ENCODE results near the gene C14orf119.
A peak's percentile ranks its signal among the peaks of the same experiment; 100 is the strongest.

Gene C14orf119

GRCh38 chr14:23114669-23115038, 19.3 kb downstream of the C14orf119 start:
- no peaks in the 10 kb centered on the region for H3K9me3 ChIP-seq (ENCODE audit: control insufficient read depth, low read length)
- no peaks in the 10 kb centered on the region for H3K27me3 ChIP-seq (replicated peaks; ENCODE audit: control insufficient read depth, insufficient read depth, low read length)
- H3K4me3 ChIP-seq (ENCODE audit: low read length) = peak overlapping the region; percentile 32
- H3K4me1 ChIP-seq (ENCODE audit: control insufficient read depth, insufficient read depth, low read length) = peaks cover 32% of the 10 kb centered on the region
- no peak overlapping the region for H3K9ac ChIP-seq (ENCODE audit: low read length)
- DNase-seq (ENCODE audit: low read depth) = no peak
- no peaks in the 10 kb centered on the region for H3K36me3 ChIP-seq (ENCODE audit: control insufficient read depth, insufficient read depth, low read length, severe bottlenecking)

GRCh38 chr14:23115039-23115731, 19.9 kb downstream of the C14orf119 start:
- no peaks in the 10 kb centered on the region for H3K9me3 ChIP-seq (ENCODE audit: control insufficient read depth, low read length)
- H3K27me3 ChIP-seq (replicated peaks; ENCODE audit: control insufficient read depth, insufficient read depth, low read length) = no peaks in the 10 kb centered on the region
- no peak overlapping the region for H3K4me3 ChIP-seq (ENCODE audit: low read length)
- peaks cover 32% of the 10 kb centered on the region for H3K4me1 ChIP-seq (ENCODE audit: control insufficient read depth, insufficient read depth, low read length)
- peak; percentile 89 for DNase-seq (ENCODE audit: low read depth)
- no peak overlapping the region for H3K9ac ChIP-seq (ENCODE audit: low read length)
- no peaks in the 10 kb centered on the region for H3K36me3 ChIP-seq (ENCODE audit: control insufficient read depth, insufficient read depth, low read length, severe bottlenecking)

GRCh38 chr14:23115918-23116317, 20.6 kb downstream of the C14orf119 start:
- DNase-seq (ENCODE audit: low read depth) = no peak
- H3K9me3 ChIP-seq (ENCODE audit: control insufficient read depth, low read length) = no peaks in the 10 kb centered on the region
- H3K4me3 ChIP-seq (ENCODE audit: low read length) = no peak overlapping the region
- H3K4me1 ChIP-seq (ENCODE audit: control insufficient read depth, insufficient read depth, low read length) = peaks cover 32% of the 10 kb centered on the region
- no peak overlapping the region for H3K9ac ChIP-seq (ENCODE audit: low read length)
- H3K36me3 ChIP-seq (ENCODE audit: control insufficient read depth, insufficient read depth, low read length, severe bottlenecking) = no peaks in the 10 kb centered on the region
- H3K27me3 ChIP-seq (replicated peaks; ENCODE audit: control insufficient read depth, insufficient read depth, low read length) = no peaks in the 10 kb centered on the region

DNA sequence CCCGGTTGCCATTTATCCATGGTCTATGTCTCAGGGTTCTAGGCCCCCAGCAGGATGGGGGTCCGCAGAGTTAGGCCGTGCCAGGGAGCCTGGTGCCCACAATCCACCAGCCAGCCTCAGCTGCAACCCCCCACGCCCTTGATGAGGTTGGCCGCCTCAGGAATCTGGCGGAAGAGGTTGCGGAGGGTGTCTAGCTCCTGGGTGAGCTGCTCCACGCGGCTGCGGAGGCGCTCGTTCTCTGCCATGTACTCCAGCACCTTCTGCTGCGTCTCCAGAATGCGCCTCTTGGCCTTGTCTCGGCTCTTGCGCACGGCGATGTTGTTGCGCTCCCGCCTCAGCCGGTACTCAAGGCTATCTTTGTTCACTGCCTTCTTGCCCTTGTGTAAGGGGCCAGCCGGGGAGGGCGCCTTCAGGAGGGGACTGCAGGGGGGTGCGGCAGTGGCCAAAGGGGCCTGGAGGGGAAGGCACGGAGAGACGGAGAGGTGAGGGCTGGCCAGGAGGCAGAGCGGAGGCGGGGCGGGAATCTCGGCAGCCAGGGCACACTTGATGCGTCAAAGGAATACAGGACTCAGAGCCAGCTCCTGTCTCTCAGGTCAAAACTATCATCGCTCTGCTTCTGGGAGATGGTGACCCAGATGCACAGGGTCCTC, 22.2 kb downstream of the C14orf119 start:
- no peaks in the 10 kb centered on the region for H3K27me3 ChIP-seq (replicated peaks; ENCODE audit: control insufficient read depth, insufficient read depth, low read length)
- no peaks in the 10 kb centered on the region for H3K9me3 ChIP-seq (ENCODE audit: control insufficient read depth, low read length)
- H3K9ac ChIP-seq (ENCODE audit: low read length) = no peak overlapping the region
- peaks cover 37% of the 10 kb centered on the region for H3K4me1 ChIP-seq (ENCODE audit: control insufficient read depth, insufficient read depth, low read length)
- no peak overlapping the region for H3K4me3 ChIP-seq (ENCODE audit: low read length)
- H3K36me3 ChIP-seq (ENCODE audit: control insufficient read depth, insufficient read depth, low read length, severe bottlenecking) = no peaks in the 10 kb centered on the region
- no peak for DNase-seq (ENCODE audit: low read depth)

GRCh38 chr14:23118506-23119362, 23.4 kb downstream of the C14orf119 start, which contains the start of gene CEBPE:
Gene CEBPE (minus strand): TSS chr14:23119255. CDS start chr14:23119091, 164 bp downstream.
- H3K4me3 ChIP-seq (ENCODE audit: low read length) = no peak within 1 kb of the TSS
- H3K36me3 ChIP-seq (ENCODE audit: control insufficient read depth, insufficient read depth, low read length, severe bottlenecking) = no peaks in the 10 kb centered on the region
- H3K9me3 ChIP-seq (ENCODE audit: control insufficient read depth, low read length) = no peaks in the 10 kb centered on the region
- H3K27me3 ChIP-seq (replicated peaks; ENCODE audit: control insufficient read depth, insufficient read depth, low read length) = no peaks in the 10 kb centered on the region
- H3K9ac ChIP-seq (ENCODE audit: low read length) = no peak within 1 kb of the TSS
- peaks cover 31% of the 10 kb centered on the region for H3K4me1 ChIP-seq (ENCODE audit: control insufficient read depth, insufficient read depth, low read length)
- DNase-seq (ENCODE audit: low read depth) = no peak

- Histone ChIP-seq H3K4me3 (ENCODE audit: low read length) (no peak overlapping the region), H3K9ac (ENCODE audit: low read length) (no peak overlapping the region), H3K9me3 (ENCODE audit: control insufficient read depth, low read length) (no peaks in the 10 kb centered on the region), H3K27me3 (replicated peaks; ENCODE audit: control insufficient read depth, insufficient read depth, low read length) (no peaks in the 10 kb centered on the region), H3K4me1 (ENCODE audit: control insufficient read depth, insufficient read depth, low read length) (peaks cover 31% of the 10 kb centered on the region), H3K36me3 (ENCODE audit: control insufficient read depth, insufficient read depth, low read length, severe bottlenecking) (no peaks in the 10 kb centered on the region)
- no peak for DNase-seq (ENCODE audit: low read depth)
Observed at GRCh38 chr14:23119363-23120327, 24.3 kb downstream of the C14orf119 start.

GRCh38 chr14:23120541-23121251, 25.4 kb downstream of the C14orf119 start:
- no peaks in the 10 kb centered on the region for H3K36me3 ChIP-seq (ENCODE audit: control insufficient read depth, insufficient read depth, low read length, severe bottlenecking)
- H3K9ac ChIP-seq (ENCODE audit: low read length) = no peak overlapping the region
- H3K27me3 ChIP-seq (replicated peaks; ENCODE audit: control insufficient read depth, insufficient read depth, low read length) = no peaks in the 10 kb centered on the region
- DNase-seq (ENCODE audit: low read depth) = peak; percentile 96
- no peaks in the 10 kb centered on the region for H3K9me3 ChIP-seq (ENCODE audit: control insufficient read depth, low read length)
- peaks cover 32% of the 10 kb centered on the region for H3K4me1 ChIP-seq (ENCODE audit: control insufficient read depth, insufficient read depth, low read length)
- no peak overlapping the region for H3K4me3 ChIP-seq (ENCODE audit: low read length)

GRCh38 chr14:23121361-23121771, 26.1 kb downstream of the C14orf119 start:
- Histone ChIP-seq H3K9ac (ENCODE audit: low read length) (no peak overlapping the region), H3K4me3 (ENCODE audit: low read length) (no peak overlapping the region), H3K36me3 (ENCODE audit: control insufficient read depth, insufficient read depth, low read length, severe bottlenecking) (no peaks in the 10 kb centered on the region), H3K9me3 (ENCODE audit: control insufficient read depth, low read length) (no peaks in the 10 kb centered on the region), H3K4me1 (ENCODE audit: control insufficient read depth, insufficient read depth, low read length) (peaks cover 39% of the 10 kb centered on the region), H3K27me3 (replicated peaks; ENCODE audit: control insufficient read depth, insufficient read depth, low read length) (no peaks in the 10 kb centered on the region)
- peak; percentile 34 for DNase-seq (ENCODE audit: low read depth)

GRCh38 chr14:23122086-23122485, 26.8 kb downstream of the C14orf119 start:
- Histone ChIP-seq H3K4me1 (ENCODE audit: control insufficient read depth, insufficient read depth, low read length) (peaks cover 45% of the 10 kb centered on the region), H3K9ac (ENCODE audit: low read length) (no peak overlapping the region), H3K9me3 (ENCODE audit: control insufficient read depth, low read length) (no peaks in the 10 kb centered on the region), H3K4me3 (ENCODE audit: low read length) (no peak overlapping the region), H3K36me3 (ENCODE audit: control insufficient read depth, insufficient read depth, low read length, severe bottlenecking) (no peaks in the 10 kb centered on the region), H3K27me3 (replicated peaks; ENCODE audit: control insufficient read depth, insufficient read depth, low read length) (no peaks in the 10 kb centered on the region)
- no peak for DNase-seq (ENCODE audit: low read depth)

DNA sequence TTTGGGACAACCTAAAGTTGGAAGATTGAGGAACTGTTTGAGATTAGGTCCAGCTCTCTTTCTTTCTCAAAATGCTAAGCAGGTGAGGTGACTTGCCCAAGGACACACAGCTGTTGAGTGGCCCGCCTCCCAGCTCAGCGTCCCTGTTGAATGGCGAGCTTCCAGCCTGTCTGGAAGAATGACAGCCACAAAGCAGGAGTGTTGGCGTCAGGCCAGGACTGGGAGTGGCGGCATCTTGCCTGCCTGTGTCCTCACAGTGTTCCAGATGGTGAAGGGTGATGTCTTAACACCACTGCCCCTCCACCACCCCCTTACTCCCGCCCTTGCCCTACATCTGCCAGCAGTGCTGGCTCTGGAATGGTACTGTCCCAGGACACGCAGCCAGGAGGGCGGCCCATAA, 28.1 kb downstream of the C14orf119 start:
- H3K27me3 ChIP-seq (replicated peaks; ENCODE audit: control insufficient read depth, insufficient read depth, low read length) = no peaks in the 10 kb centered on the region

More for the DNA sequence above, 28.1 kb downstream of the C14orf119 start:
- no peaks in the 10 kb centered on the region for H3K9me3 ChIP-seq (ENCODE audit: control insufficient read depth, low read length)
- H3K4me3 ChIP-seq (ENCODE audit: low read length) = no peak overlapping the region
- no peak overlapping the region for H3K9ac ChIP-seq (ENCODE audit: low read length)
- DNase-seq (ENCODE audit: low read depth) = no peak
- peaks cover 45% of the 10 kb centered on the region for H3K4me1 ChIP-seq (ENCODE audit: control insufficient read depth, insufficient read depth, low read length)
- peaks cover 6% of the 10 kb centered on the region for H3K36me3 ChIP-seq (ENCODE audit: control insufficient read depth, insufficient read depth, low read length, severe bottlenecking)

Data from adipocyte (in vitro differentiated cells).